ENCODE data around the gene PRKAA2. TPM values are rescaled to one million over a fixed set of nuclear protein-coding genes. Genes with fewer than 3 reads are reported as not detected.

The PRKAA2 gene
- 1.7 and 2.5 TPM in 2 replicates for total RNA-seq

GRCh38 chr1:56644919-56645676 lies at the start of gene PRKAA2:
Gene PRKAA2 (plus strand): TSS chr1:56645314. CDS start chr1:56645388, 74 bp downstream.

Other genes with a start within 250 kb of the PRKAA2 start
- 10.6 and 283 TPM in 2 replicates for gene PLPP3, start 65.8 kb upstream of the PRKAA2 start, total RNA-seq
- gene FYB2, start 174.1 kb downstream of the PRKAA2 start, total RNA-seq = not detected in 2 replicates
- gene C8A, start 209.5 kb downstream of the PRKAA2 start, total RNA-seq = not detected in 2 replicates